Measurements from ENCODE around the gene RNF166. TPM values are rescaled to one million over a fixed set of nuclear protein-coding genes. Genes with fewer than 3 reads are reported as not detected.

RNF166 gene
- total and polyA plus RNA-seq, 2 of the 13 experiments (the other 11 are each of a cell fraction or from before 2014, with no cell fraction given): 21.4 to 23.0 TPM

DNA sequence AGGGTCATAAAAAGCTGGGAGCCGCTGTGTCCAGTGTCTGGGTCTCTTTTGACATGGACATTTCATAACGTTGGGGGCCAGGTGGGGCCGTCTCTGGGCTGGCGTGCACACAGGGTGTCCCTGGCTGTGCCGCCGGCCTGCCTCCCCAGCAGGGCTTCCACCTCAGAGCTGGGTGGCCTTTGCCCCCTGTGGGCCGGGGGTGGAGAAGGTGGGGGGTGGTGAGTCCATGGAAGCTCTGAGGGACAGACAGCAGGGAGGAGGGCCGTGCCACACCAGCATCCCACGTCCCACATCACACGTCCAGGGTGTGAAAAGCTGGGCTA lies 19.0 kb downstream of the RNF166 start (continued):
- no peak for TF ChIP-seq MYPOP (CRISPR knock-in tag; IDR thresholded peaks at IDR 0.05)
- no peak for TF ChIP-seq HNF1A (IDR thresholded peaks at IDR 0.05; ENCODE audit: low read depth)
- TF ChIP-seq HNF1A (CRISPR knock-in tag; IDR thresholded peaks at IDR 0.05; ENCODE audit: borderline replicate concordance): 0 out of 2 replicates have a peak, but pooled peaks have one; percentile 10
- TF ChIP-seq, protein P1, sequence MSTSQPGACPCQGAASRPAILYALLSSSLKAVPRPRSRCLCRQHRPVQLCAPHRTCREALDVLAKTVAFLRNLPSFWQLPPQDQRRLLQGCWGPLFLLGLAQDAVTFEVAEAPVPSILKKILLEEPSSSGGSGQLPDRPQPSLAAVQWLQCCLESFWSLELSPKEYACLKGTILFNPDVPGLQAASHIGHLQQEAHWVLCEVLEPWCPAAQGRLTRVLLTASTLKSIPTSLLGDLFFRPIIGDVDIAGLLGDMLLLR (CRISPR knock-in tag; IDR thresholded peaks at IDR 0.05): no peak
- TF ChIP-seq TCF12 (IDR thresholded peaks at IDR 0.05): no peak
- 0 out of 2 replicates have a peak, but pooled peaks have one; percentile 13 for TF ChIP-seq TCF12 (CRISPR knock-in tag; IDR thresholded peaks at IDR 0.05)
- TF ChIP-seq ZNF549 (CRISPR knock-in tag; IDR thresholded peaks at IDR 0.05): no peak
- TF ChIP-seq SRSF4 (IDR thresholded peaks at IDR 0.05; ENCODE audit: low read depth, low read length, poor library complexity, severe bottlenecking): no peak
- TF ChIP-seq ASH2L (IDR thresholded peaks at IDR 0.05; ENCODE audit: insufficient read length, low read depth, low read length): no peak
- no peak for TF ChIP-seq KLF11 (CRISPR knock-in tag; IDR thresholded peaks at IDR 0.05)
- TF ChIP-seq RFXANK (CRISPR knock-in tag; IDR thresholded peaks at IDR 0.05): no peak
- no peak for TF ChIP-seq SMARCC2 (IDR thresholded peaks at IDR 0.05)
- no peak for TF ChIP-seq ZNF431 (CRISPR knock-in tag; IDR thresholded peaks at IDR 0.05; ENCODE audit: borderline replicate concordance, low read depth)
- TF ChIP-seq FOXM1 (CRISPR knock-in tag; IDR thresholded peaks at IDR 0.05): no peak
- TF ChIP-seq ZFP62 (CRISPR knock-in tag; IDR thresholded peaks at IDR 0.05): no peak
- no peak for TF ChIP-seq MED13 (CRISPR knock-in tag; IDR thresholded peaks at IDR 0.05)
- 0 out of 2 replicates have a peak, but pooled peaks have one; percentile 57 for TF ChIP-seq ELF4 (CRISPR knock-in tag; IDR thresholded peaks at IDR 0.05; ENCODE audit: borderline replicate concordance)
- TF ChIP-seq MZF1 (CRISPR knock-in tag; IDR thresholded peaks at IDR 0.05; ENCODE audit: borderline replicate concordance): no peak
- TF ChIP-seq ZNF468 (CRISPR knock-in tag; IDR thresholded peaks at IDR 0.05): no peak
- TF ChIP-seq, protein P2, sequence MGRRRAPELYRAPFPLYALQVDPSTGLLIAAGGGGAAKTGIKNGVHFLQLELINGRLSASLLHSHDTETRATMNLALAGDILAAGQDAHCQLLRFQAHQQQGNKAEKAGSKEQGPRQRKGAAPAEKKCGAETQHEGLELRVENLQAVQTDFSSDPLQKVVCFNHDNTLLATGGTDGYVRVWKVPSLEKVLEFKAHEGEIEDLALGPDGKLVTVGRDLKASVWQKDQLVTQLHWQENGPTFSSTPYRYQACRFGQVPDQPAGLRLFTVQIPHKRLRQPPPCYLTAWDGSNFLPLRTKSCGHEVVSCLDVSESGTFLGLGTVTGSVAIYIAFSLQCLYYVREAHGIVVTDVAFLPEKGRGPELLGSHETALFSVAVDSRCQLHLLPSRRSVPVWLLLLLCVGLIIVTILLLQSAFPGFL (CRISPR knock-in tag; IDR thresholded peaks at IDR 0.05): no peak
- TF ChIP-seq ZNF101 (CRISPR knock-in tag; IDR thresholded peaks at IDR 0.05; ENCODE audit: borderline replicate concordance, low read depth): no peak
- TF ChIP-seq HOXA5 (CRISPR knock-in tag; IDR thresholded peaks at IDR 0.05): no peak
- TF ChIP-seq SRF (IDR thresholded peaks at IDR 0.05; ENCODE audit: low read depth, low read length): no peak
- no peak for TF ChIP-seq CREB3 (CRISPR knock-in tag; IDR thresholded peaks at IDR 0.05)
